HepG2 (cell line): Measurements from ENCODE around the gene LLGL1. TPM values are rescaled to one million over a fixed set of nuclear protein-coding genes. Genes with fewer than 3 reads are reported as not detected.

Experiments
- ASH2L ChIP-seq: fragments of 300-600, 200-600 bp; sonication (generic); IDR thresholded peaks from 2 replicates; pipeline ENCODE4 v1.7.0; 2017; ENCODE audit warnings: low read depth, mild to moderate bottlenecking, moderate library complexity, mixed read lengths, low read length; ENCODE audit not compliant: insufficient read length
- ATF5 ChIP-seq: sonication (generic); formaldehyde crosslinking; IDR thresholded peaks from 2 replicates; pipeline ENCODE4 v1.4.0; 2020; ENCODE audit warnings: mild to moderate bottlenecking, low read depth, missing genetic modification reagents
- CBFB ChIP-seq: sonication (generic); formaldehyde crosslinking; IDR thresholded peaks from 2 replicates; pipeline ENCODE4 v1.4.0; 2020; ENCODE audit warnings: missing genetic modification reagents
- KLF12 ChIP-seq: sonication (generic); formaldehyde crosslinking; IDR thresholded peaks from 2 replicates; pipeline ENCODE4 v1.4.0; 2020; ENCODE audit warnings: missing genetic modification reagents, borderline replicate concordance
- MAF1 ChIP-seq: sonication (generic); formaldehyde crosslinking; IDR thresholded peaks from 2 replicates; pipeline ENCODE4 v1.5.0; 2020; ENCODE audit warnings: missing genetic modification reagents, borderline replicate concordance
- NFE2L2 ChIP-seq: fragments of 150-350 bp; IDR thresholded peaks from 2 replicates; pipeline ENCODE4 v1.6.1; 2014; ENCODE audit warnings: low read length
- ONECUT2 ChIP-seq: sonication (generic); formaldehyde crosslinking; IDR thresholded peaks from 2 replicates; pipeline ENCODE4 v1.4.0; 2020; ENCODE audit warnings: missing genetic modification reagents
- SPEN ChIP-seq: sonication (generic); formaldehyde crosslinking; IDR thresholded peaks from 2 replicates; pipeline ENCODE4 v1.5.1; 2020; ENCODE audit warnings: low read depth, mild to moderate bottlenecking, missing genetic modification reagents
- SRSF9 ChIP-seq: fragments of 200-400 bp; formaldehyde crosslinking; IDR thresholded peaks from 2 replicates; pipeline ENCODE4 v1.6.1; 2018; ENCODE audit warnings: borderline replicate concordance, mild to moderate bottlenecking, low read depth, low read length; ENCODE audit not compliant: insufficient read depth, poor library complexity, severe bottlenecking
- THYN1 ChIP-seq: sonication (generic); formaldehyde crosslinking; IDR thresholded peaks from 2 replicates; pipeline ENCODE4 v1.8.1; 2023; ENCODE audit warnings: low read depth, mild to moderate bottlenecking, moderate library complexity, missing genetic modification reagents, borderline replicate concordance
- ZFP91 ChIP-seq: sonication (generic); formaldehyde crosslinking; IDR thresholded peaks from 2 replicates; pipeline ENCODE4 v1.9.0; 2022; ENCODE audit warnings: missing genetic modification reagents, mild to moderate bottlenecking, borderline replicate concordance
- ZNF468 ChIP-seq: sonication (generic); formaldehyde crosslinking; IDR thresholded peaks from 2 replicates; pipeline ENCODE4 v1.8.0; 2022; ENCODE audit warnings: mild to moderate bottlenecking, moderate library complexity, missing genetic modification reagents
- ZNF598 ChIP-seq: sonication (generic); formaldehyde crosslinking; IDR thresholded peaks from 2 replicates; pipeline ENCODE4 v1.5.1; 2020; ENCODE audit warnings: mild to moderate bottlenecking, missing genetic modification reagents, borderline replicate concordance
- ZNF619 ChIP-seq: sonication (generic); formaldehyde crosslinking; IDR thresholded peaks from 2 replicates; pipeline ENCODE4 v1.4.0; 2020; ENCODE audit warnings: mild to moderate bottlenecking, missing genetic modification reagents
- ZNF800 ChIP-seq: sonication (generic); formaldehyde crosslinking; IDR thresholded peaks from 2 replicates; pipeline ENCODE4 v1.4.0; 2020; ENCODE audit warnings: missing genetic modification reagents
- ZNF883 ChIP-seq: sonication (generic); formaldehyde crosslinking; IDR thresholded peaks from 2 replicates; pipeline ENCODE4 v1.5.1; 2020; ENCODE audit warnings: mild to moderate bottlenecking, missing genetic modification reagents; ENCODE audit errors: not compliant biosample characterization
- polyA plus RNA-seq, 8 experiments: library from polyadenylated mRNA; depleted of rRNA in 3 of 8; stranded (reverse) in 7 of 8; unstranded in 1 of 8; fragments of >200 nt; fragmentation: Illumina TruSeq in 4 of 8; extraction: Trizol in 4 of 8; gene quantifications; 2 replicates each; pipeline versions ENCODE4 v1.2.1 to v1.2.3, GENCODE V29; 2011 to 2016; ENCODE audit warnings: low read depth in 4 of 8, missing spikeins in 1 of 8, mixed read lengths in 1 of 8; ENCODE audit not compliant: insufficient read depth in 1 of 8
- total RNA-seq, 5 experiments: library from RNA; depleted of rRNA; stranded (reverse); fragments of >200 nt; fragmentation: Illumina TruSeq; extraction: Trizol; gene quantifications; 2 replicates each; pipeline ENCODE4 v1.2.3, GENCODE V29; 2016; ENCODE audit warnings: low read depth in 1 of 5
- TF ChIP-seq, protein P1 (sequence below): IDR thresholded peaks from 2 replicates; pipeline ENCODE4 v1.6.1; 2012; ENCODE audit warnings: inconsistent platforms
- TF ChIP-seq, protein P2 (sequence below), 2 experiments: sonication (generic) in 1 of 2; formaldehyde crosslinking in 1 of 2; IDR thresholded peaks; 2 replicates each; pipeline versions ENCODE4 v1.4.0 to v1.6.1; 2018 to 2020; ENCODE audit warnings: missing genetic modification reagents in 2 of 2, borderline replicate concordance in 1 of 2, low read depth in 1 of 2, mild to moderate bottlenecking in 1 of 2, missing biosample characterization in 1 of 2
- TF ChIP-seq, protein P3 (sequence below): sonication (generic); formaldehyde crosslinking; IDR thresholded peaks from 2 replicates; pipeline ENCODE4 v1.4.0; 2020; ENCODE audit warnings: mild to moderate bottlenecking, missing genetic modification reagents

LLGL1 gene
- total and polyA plus RNA-seq, 2 of the 13 experiments (the other 11 are each of a cell fraction or from before 2014, with no cell fraction given) = 15.0 to 15.3 TPM

GRCh38 chr17:18258356-18259038, 33.1 kb downstream of the LLGL1 start, which contains the start of gene FLII (continued):
- TF ChIP-seq SPEN (CRISPR knock-in tag) = peak; percentile 22; the same call in 1 of the 2 replicates
- TF ChIP-seq, protein P1, sequence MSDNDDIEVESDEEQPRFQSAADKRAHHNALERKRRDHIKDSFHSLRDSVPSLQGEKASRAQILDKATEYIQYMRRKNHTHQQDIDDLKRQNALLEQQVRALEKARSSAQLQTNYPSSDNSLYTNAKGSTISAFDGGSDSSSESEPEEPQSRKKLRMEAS = peak; percentile 59
- TF ChIP-seq ZNF598 (CRISPR knock-in tag) = 0 out of 2 replicates have a peak, but pooled peaks have one; percentile 15
- TF ChIP-seq ZNF883 = peak; percentile 63
- TF ChIP-seq ZNF619 = no peak
- TF ChIP-seq CBFB (CRISPR knock-in tag) = peak; percentile 54; the same call in 1 of the 2 replicates
- TF ChIP-seq ZNF800 (CRISPR knock-in tag) = peak; percentile 73; the same call in 1 of the 2 replicates
- TF ChIP-seq, protein P2, sequence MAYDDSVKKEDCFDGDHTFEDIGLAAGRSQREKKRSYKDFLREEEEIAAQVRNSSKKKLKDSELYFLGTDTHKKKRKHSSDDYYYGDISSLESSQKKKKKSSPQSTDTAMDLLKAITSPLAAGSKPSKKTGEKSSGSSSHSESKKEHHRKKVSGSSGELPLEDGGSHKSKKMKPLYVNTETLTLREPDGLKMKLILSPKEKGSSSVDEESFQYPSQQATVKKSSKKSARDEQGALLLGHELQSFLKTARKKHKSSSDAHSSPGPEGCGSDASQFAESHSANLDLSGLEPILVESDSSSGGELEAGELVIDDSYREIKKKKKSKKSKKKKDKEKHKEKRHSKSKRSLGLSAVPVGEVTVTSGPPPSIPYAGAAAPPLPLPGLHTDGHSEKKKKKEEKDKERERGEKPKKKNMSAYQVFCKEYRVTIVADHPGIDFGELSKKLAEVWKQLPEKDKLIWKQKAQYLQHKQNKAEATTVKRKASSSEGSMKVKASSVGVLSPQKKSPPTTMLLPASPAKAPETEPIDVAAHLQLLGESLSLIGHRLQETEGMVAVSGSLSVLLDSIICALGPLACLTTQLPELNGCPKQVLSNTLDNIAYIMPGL (CRISPR knock-in tag; IDR thresholded peaks at IDR 0.05; ENCODE audit: borderline replicate concordance in 1 of 2, low read depth in 1 of 2) = peak in 1 of 2 experiments; percentile 47; a peak in 1 of 4 replicates
- TF ChIP-seq ASH2L = peak; percentile 75
- TF ChIP-seq ZFP91 = peak; percentile 96
- TF ChIP-seq, protein P3, sequence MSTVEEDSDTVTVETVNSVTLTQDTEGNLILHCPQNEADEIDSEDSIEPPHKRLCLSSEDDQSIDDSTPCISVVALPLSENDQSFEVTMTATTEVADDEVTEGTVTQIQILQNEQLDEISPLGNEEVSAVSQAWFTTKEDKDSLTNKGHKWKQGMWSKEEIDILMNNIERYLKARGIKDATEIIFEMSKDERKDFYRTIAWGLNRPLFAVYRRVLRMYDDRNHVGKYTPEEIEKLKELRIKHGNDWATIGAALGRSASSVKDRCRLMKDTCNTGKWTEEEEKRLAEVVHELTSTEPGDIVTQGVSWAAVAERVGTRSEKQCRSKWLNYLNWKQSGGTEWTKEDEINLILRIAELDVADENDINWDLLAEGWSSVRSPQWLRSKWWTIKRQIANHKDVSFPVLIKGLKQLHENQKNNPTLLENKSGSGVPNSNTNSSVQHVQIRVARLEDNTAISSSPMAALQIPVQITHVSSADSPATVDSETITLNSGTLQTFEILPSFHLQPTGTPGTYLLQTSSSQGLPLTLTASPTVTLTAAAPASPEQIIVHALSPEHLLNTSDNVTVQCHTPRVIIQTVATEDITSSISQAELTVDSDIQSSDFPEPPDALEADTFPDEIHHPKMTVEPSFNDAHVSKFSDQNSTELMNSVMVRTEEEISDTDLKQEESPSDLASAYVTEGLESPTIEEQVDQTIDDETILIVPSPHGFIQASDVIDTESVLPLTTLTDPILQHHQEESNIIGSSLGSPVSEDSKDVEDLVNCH = no peak
- peak; percentile 62; the same call in 1 of the 2 replicates for TF ChIP-seq MAF1 (CRISPR knock-in tag)
- no peak for TF ChIP-seq THYN1 (CRISPR knock-in tag)
- TF ChIP-seq KLF12 = peak; percentile 82; the same call in 1 of the 2 replicates
- no peak for TF ChIP-seq SRSF9
- TF ChIP-seq ATF5 (CRISPR knock-in tag) = no peak
- no peak for TF ChIP-seq ONECUT2
- no peak for TF ChIP-seq NFE2L2
- 0 out of 2 replicates have a peak, but pooled peaks have one; percentile 69 for TF ChIP-seq ZNF468
